ENCODE data around the gene RIMOC1. TPM values are rescaled to one million over a fixed set of nuclear protein-coding genes. Genes with fewer than 3 reads are reported as not detected.

Gene RIMOC1
- total and polyA plus RNA-seq, 2 of the 8 experiments (the other 6 are each of a cell fraction or from before 2014, with no cell fraction given): 20.6 to 35.1 TPM

- H3K9ac ChIP-seq (replicated peaks in 1 of 4; ENCODE audit: extremely low read depth in 1 of 4, low read depth in 3 of 4, low read length in 3 of 4): no peak overlapping the region
- DNase-seq (ENCODE audit: low read depth in 1 of 2, low spot score in 2 of 2) (no peak), FAIRE-seq (no peak)
- no peaks in the 10 kb centered on the region for H3K79me1 ChIP-seq (ENCODE audit: low read depth, low read length)
- H3K27me3 ChIP-seq (replicated peaks in 1 of 4; ENCODE audit: control insufficient read depth in 3 of 4, extremely low read depth in 1 of 4, insufficient read depth in 3 of 4, low read length in 3 of 4): peaks cover 0 to 2% (median 0%) of the 10 kb centered on the region in 4 experiments; a peak in 1 of 7 replicates
- no peak overlapping the region for H2BK15ac ChIP-seq (ENCODE audit: low read length)
- ChIA-PET CTCF (ENCODE audit: partially characterized antibody) (interaction anchor here (1.0 to 5.3 kb wide), 3 partner anchors 45 to 1032 kb away, joined by 3 to 56 read pairs (median 4); no protein-coding TSS in a partner anchor), POLR2A (ENCODE audit: partially characterized antibody) (interaction anchor here (1.6 kb wide), 1 partner anchor 10 kb away, joined by 5 read pairs; no protein-coding TSS in a partner anchor)
- no peaks in the 10 kb centered on the region for H3K23me2 ChIP-seq (ENCODE audit: low read depth, low read length)
- peaks cover 2 to 9% (median 7%) of the 10 kb centered on the region in 4 experiments; a peak in 4 of 8 replicates for H3K36me3 ChIP-seq (ENCODE audit: control insufficient read depth in 2 of 4, insufficient read depth in 4 of 4, low read length in 3 of 4)
- no peak overlapping the region for H3K23ac ChIP-seq (ENCODE audit: insufficient read length)
- no peak overlapping the region for H3K4ac ChIP-seq (replicated peaks; ENCODE audit: insufficient read length, low read depth, low read length)
- H3K56ac ChIP-seq (replicated peaks; ENCODE audit: insufficient read length, low read depth, low read length): no peak overlapping the region
- H3K9me3 ChIP-seq (ENCODE audit: insufficient read depth in 2 of 2, low read depth in 1 of 2, low read length in 1 of 2): no peaks in the 10 kb centered on the region
- no peak overlapping the region for H3K4me2 ChIP-seq (ENCODE audit: insufficient read depth in 1 of 2, low read depth in 2 of 2, low read length in 2 of 2)
- H3K14ac ChIP-seq (ENCODE audit: insufficient read length): no peak overlapping the region
- no peak overlapping the region for H2BK5ac ChIP-seq (ENCODE audit: low read depth, low read length)
- TF ChIP-seq CTBP2 (IDR thresholded peaks at IDR 0.05; ENCODE audit: borderline replicate concordance, insufficient read depth, insufficient read length, low read length): no peak
- no peak for TF ChIP-seq CHD1 (IDR thresholded peaks at IDR 0.05; ENCODE audit: low read depth, low read length)
- no peak for TF ChIP-seq SAP30 (IDR thresholded peaks at IDR 0.05; ENCODE audit: insufficient read depth, insufficient replicate concordance, low read length)
- H4K8ac ChIP-seq (ENCODE audit: extremely low read depth, insufficient read depth, low read length): no peak overlapping the region
- H4K20me1 ChIP-seq (replicated peaks in 1 of 2; ENCODE audit: control insufficient read depth in 1 of 2, insufficient read depth in 2 of 2, low read length in 2 of 2): peaks cover 0 to 3% of the 10 kb centered on the region in 2 experiments
- H3K18ac ChIP-seq (ENCODE audit: extremely low read depth, low read length): no peak overlapping the region
- H3K4me1 ChIP-seq (replicated peaks in 1 of 4; ENCODE audit: control insufficient read depth in 3 of 4, insufficient read depth in 4 of 4, low read length in 3 of 4): no peaks in the 10 kb centered on the region
- H3K27ac ChIP-seq (ENCODE audit: low read depth, low read length): no peak overlapping the region
- H2BK120ac ChIP-seq (replicated peaks; ENCODE audit: low read depth, low read length): no peak overlapping the region
- H2BK20ac ChIP-seq (ENCODE audit: low read length): no peak overlapping the region
- H3K4me3 ChIP-seq (ENCODE audit: extremely low read depth in 1 of 4, insufficient read depth in 2 of 4, low read depth in 3 of 4, low read length in 4 of 4): no peak overlapping the region
- no peak overlapping the region for H2AFZ ChIP-seq (ENCODE audit: low read length)
- H4K5ac ChIP-seq (ENCODE audit: insufficient read length, low read depth, low read length): no peak overlapping the region
- H3K79me2 ChIP-seq (ENCODE audit: control insufficient read depth in 1 of 2, insufficient read depth in 2 of 2, low read length in 2 of 2): 0 out of 4 replicates have a peak, but pooled peaks cover 0 to under 1% of the 10 kb centered on the region in 2 experiments
- 97% methylated on average over 2 of the region's 2 CpGs; no CpG with 5 or more reads in 1 of the 2 experiments for WGBS, 2 experiments (ENCODE audit: extremely low coverage in 1 of 2, insufficient coverage in 1 of 2, insufficient read length in 1 of 2, insufficient replicate concordance in 2 of 2, low coverage in 1 of 2, low lambda C conversion rate in 2 of 2, missing lambda C conversion rate in 1 of 2)
- H2BK12ac ChIP-seq (ENCODE audit: low read depth, low read length): no peak overlapping the region
- H2AK5ac ChIP-seq (ENCODE audit: low read depth, low read length): no peak overlapping the region
- H4K91ac ChIP-seq (replicated peaks; ENCODE audit: insufficient read length, low read length): no peak overlapping the region
These were observed 45.3 kb upstream of the RIMOC1 start for GRCh38 chr5:41858890-41859289.

Measured in H1 (cell line).